DND-41 (cell line): ENCODE results near the gene TTPAL.
"Not testable (repeated sequence)": the region's sequence is repeated elsewhere in the genome, so short reads cannot be mapped to it uniquely, and the experiment has no call there.

Experiments
- ATAC-seq: fragments of 200-7000 bp; cut with Tn5 transposase; 3 replicates; pipeline ENCODE4 v1.9.1; 2021; ENCODE audit warnings: low read depth; ENCODE audit not compliant: insufficient read depth
- DNase-seq: peaks from one replicate; pipeline ENCODE4 v3.0.0-alpha.2; 2020
- H2AFZ ChIP-seq: 2 replicates; pipeline ENCODE4 v1.6.0; 2012; ENCODE audit warnings: low read depth, low read length
- H3K27ac ChIP-seq: 2 replicates; pipeline ENCODE4 v1.5.1; 2012; ENCODE audit warnings: low read length, inconsistent platforms
- H3K27me3 ChIP-seq: fragments of 200-600 bp; sonication (generic); 2 replicates; pipeline ENCODE4 v1.6.0; 2012; ENCODE audit warnings: low read length, mild to moderate bottlenecking, inconsistent platforms; ENCODE audit not compliant: insufficient read depth, poor library complexity
- H3K36me3 ChIP-seq: 2 replicates; pipeline ENCODE4 v1.5.1; 2012; ENCODE audit warnings: low read length, inconsistent platforms; ENCODE audit not compliant: insufficient read depth
- H3K4me1 ChIP-seq: 2 replicates; pipeline ENCODE4 v1.5.1; 2012; ENCODE audit warnings: mild to moderate bottlenecking, low read length; ENCODE audit not compliant: insufficient read depth
- H3K4me2 ChIP-seq: 2 replicates; pipeline ENCODE4 v1.6.0; 2012; ENCODE audit warnings: mild to moderate bottlenecking, moderate library complexity, low read length, inconsistent platforms; ENCODE audit not compliant: insufficient read depth
- H3K4me3 ChIP-seq, 2 experiments: fragments of 200-600 bp in 1 of 2; shearing (Covaris generic) in 1 of 2; 2 replicates each; pipeline ENCODE4 v1.5.1; 2012 to 2016; ENCODE audit warnings: inconsistent platforms in 2 of 2, low read length in 2 of 2, mild to moderate bottlenecking in 2 of 2, low read depth in 1 of 2, moderate library complexity in 1 of 2
- H3K79me2 ChIP-seq: 2 replicates; pipeline ENCODE4 v1.6.0; 2012; ENCODE audit warnings: low read length, inconsistent platforms; ENCODE audit not compliant: insufficient read depth
- H3K9ac ChIP-seq: 2 replicates; pipeline ENCODE4 v1.6.0; 2012; ENCODE audit warnings: low read depth, mild to moderate bottlenecking, inconsistent platforms, low read length, moderate library complexity
- H3K9me3 ChIP-seq: 2 replicates; pipeline ENCODE4 v1.5.1; 2012; ENCODE audit warnings: low read length, moderate library complexity, mild to moderate bottlenecking, inconsistent platforms; ENCODE audit not compliant: insufficient read depth, severe bottlenecking
- H4K20me1 ChIP-seq: 2 replicates; pipeline ENCODE4 v1.6.0; 2012; ENCODE audit warnings: low read length; ENCODE audit not compliant: insufficient read depth
- CTCF ChIP-seq: IDR thresholded peaks from 2 replicates; pipeline ENCODE4 v1.5.1; 2012; ENCODE audit warnings: borderline replicate concordance, low read length, moderate library complexity, mild to moderate bottlenecking; ENCODE audit not compliant: poor library complexity, severe bottlenecking; ENCODE audit errors: extremely low read depth
- EZH2 ChIP-seq: IDR thresholded peaks from 3 replicates; pipeline ENCODE4 v1.6.1; 2012; ENCODE audit warnings: borderline replicate concordance, low read depth, mild to moderate bottlenecking, moderate library complexity, low read length, inconsistent platforms; ENCODE audit not compliant: severe bottlenecking

TTPAL gene

GRCh38 chr20:44470327-44470726, 5.3 kb upstream of the TTPAL start:
- no peaks in the 10 kb centered on the region for H3K36me3 ChIP-seq
- no peak overlapping the region for H3K27ac ChIP-seq
- H3K4me3 ChIP-seq = no peak overlapping the region
- no peak overlapping the region for H3K4me2 ChIP-seq
- TF ChIP-seq CTCF (no peak), EZH2 (no peak)
- no peaks in the 10 kb centered on the region for H3K27me3 ChIP-seq
- no peaks in the 10 kb centered on the region for H3K9me3 ChIP-seq
- no peak overlapping the region for H2AFZ ChIP-seq
- no peak overlapping the region for H3K9ac ChIP-seq
- H3K79me2 ChIP-seq = no peaks in the 10 kb centered on the region
- no peaks in the 10 kb centered on the region for H4K20me1 ChIP-seq
- DNase-seq (no peak), ATAC-seq (no peak)
- peaks cover 6% of the 10 kb centered on the region for H3K4me1 ChIP-seq

- TF ChIP-seq EZH2 (no peak), CTCF (peak; percentile 43)
These were observed 4.2 kb upstream of the TTPAL start for GRCh38 chr20:44471481-44471882.

GRCh38 chr20:44472283-44472682, 3.4 kb upstream of the TTPAL start:
- H4K20me1 ChIP-seq, H3K27me3 ChIP-seq, H3K4me2 ChIP-seq, H3K9ac ChIP-seq, H3K36me3 ChIP-seq, H2AFZ ChIP-seq, DNase-seq, H3K9me3 ChIP-seq, H3K4me3 ChIP-seq, H3K27ac ChIP-seq, ATAC-seq: not testable (repeated sequence)
- Histone ChIP-seq H3K79me2 (peaks cover 15% of the 10 kb centered on the region), H3K4me1 (peaks cover 22% of the 10 kb centered on the region)

More at GRCh38 chr20:44471481-44471882, 4.2 kb upstream of the TTPAL start:
- Histone ChIP-seq H3K36me3 (no peaks in the 10 kb centered on the region), H3K27me3 (no peaks in the 10 kb centered on the region), H3K4me3 (no peak overlapping the region), H3K79me2 (peaks cover 7% of the 10 kb centered on the region), H3K27ac (no peak overlapping the region), H3K4me2 (no peak overlapping the region), H3K9me3 (no peaks in the 10 kb centered on the region), H3K4me1 (peaks cover 14% of the 10 kb centered on the region), H2AFZ (no peak overlapping the region), H4K20me1 (no peaks in the 10 kb centered on the region), H3K9ac (no peak overlapping the region)
- DNase-seq = no peak
- ATAC-seq = no peak

- ATAC-seq (no peak), DNase-seq (no peak)
- H3K36me3 ChIP-seq = peaks cover 7% of the 10 kb centered on the region
- H3K4me2 ChIP-seq = peak overlapping the region; percentile 83
- TF ChIP-seq EZH2 = no peak
- no peak for TF ChIP-seq CTCF
- peak overlapping the region; percentile 65 for H3K9ac ChIP-seq
- no peaks in the 10 kb centered on the region for H4K20me1 ChIP-seq
- no peaks in the 10 kb centered on the region for H3K9me3 ChIP-seq
- H3K27me3 ChIP-seq = no peaks in the 10 kb centered on the region
- peaks cover 22% of the 10 kb centered on the region for H3K4me1 ChIP-seq
- H3K79me2 ChIP-seq = peaks cover 15% of the 10 kb centered on the region
- H3K27ac ChIP-seq = peak overlapping the region; percentile 79
- peak overlapping the region; percentile 92 for H2AFZ ChIP-seq
- peak overlapping the region; percentile 61 to 74; a peak in 3 of 4 replicates for H3K4me3 ChIP-seq
These were observed 341 bp upstream of the TTPAL start for GRCh38 chr20:44475372-44475693.
